Thyroid gland (tissue), 4 donors: ENCODE measurements around the gene ZNF365. TPM values are rescaled to one million over a fixed set of nuclear protein-coding genes. Genes with fewer than 3 reads are reported as not detected.

Experiments used
- DNase-seq, 2 donors: peaks; one replicate each; pipeline ENCODE4 v3.0.0-alpha.2; 2019
- H3K27ac ChIP-seq, 3 donors: fragments of 200-600 bp; sonication (generic); 1 replicate in 2 of 3; 2 replicates in 1 of 3; pipeline ENCODE4 v1.5.1; 2016 to 2019; ENCODE audit warnings: mild to moderate bottlenecking in 1 of 3, moderate library complexity in 1 of 3
- H3K27me3 ChIP-seq: fragments of 200-600 bp; sonication (generic); one replicate; pipeline ENCODE4 v1.5.1; 2019
- H3K36me3 ChIP-seq, 2 donors: fragments of 200-600 bp; sonication (generic); one replicate each; pipeline ENCODE4 v1.5.1; 2016 to 2019
- H3K4me1 ChIP-seq, 2 donors: fragments of 200-600 bp; sonication (generic); one replicate each; pipeline ENCODE4 v1.5.1; 2017 to 2019
- H3K4me3 ChIP-seq, 3 donors: fragments of 200-600 bp; sonication (generic); replicated peaks in 1 of 3; 1 replicate in 2 of 3; 2 replicates in 1 of 3; pipeline ENCODE4 v1.5.1; 2016; ENCODE audit warnings: mild to moderate bottlenecking in 1 of 3
- H3K9me3 ChIP-seq: fragments of 200-600 bp; sonication (generic); one replicate; pipeline ENCODE4 v1.5.1; 2017
- CTCF ChIP-seq, 6 experiments: fragments of 200-600 bp in 3 of 6; fragments of 450-650 bp in 3 of 6; sonication (generic) in 3 of 6; IDR thresholded peaks; one replicate each; pipeline ENCODE4 v1.5.1; 2016 to 2019; ENCODE audit warnings: antibody characterized with exemption in 6 of 6, mild to moderate bottlenecking in 2 of 6, inconsistent platforms in 1 of 6, moderate library complexity in 1 of 6
- POLR2A ChIP-seq, 2 donors: fragments of 450-650 bp; IDR thresholded peaks; one replicate each; pipeline ENCODE4 v1.6.1; 2017; ENCODE audit warnings: antibody characterized with exemption in 2 of 2, mild to moderate bottlenecking in 2 of 2, moderate library complexity in 1 of 2
- WGBS, 2 donors: methylation state at CpG; one replicate each; pipeline ENCODE4 v1.1.5; 2017; 5-methylcytosine and 5-hydroxymethylcytosine counted together
- intact Hi-C: fragments of 100-400 bp; cut with DNase I; formaldehyde crosslinking; loops from one replicate; pipeline ENCODE4 v1.15.1; 2023
- total RNA-seq, 4 donors: library from RNA; depleted of rRNA; stranded (reverse); fragments of >200 nt; gene quantifications; one replicate each; pipeline ENCODE4 v1.2.3, GENCODE V29; 2016

The ZNF365 gene
- total RNA-seq, 4 donors from 2014 or later = 0.63 to 1.2 TPM; not detected in 2

- TF ChIP-seq CTCF (IDR thresholded peaks at IDR 0.05) = no peak
- TF ChIP-seq POLR2A (IDR thresholded peaks at IDR 0.05) = no peak
- Histone ChIP-seq H3K36me3 (no peaks in the 10 kb centered on the region), H3K9me3 (no peaks in the 10 kb centered on the region), H3K4me1 (no peaks in the 10 kb centered on the region), H3K27me3 (no peaks in the 10 kb centered on the region), H3K27ac (no peak overlapping the region), H3K4me3 (no peak overlapping the region)
- 82 to 94% methylated on average over 8 of the region's 8 CpGs for WGBS, 2 donors
- intact Hi-C loops = loop anchor here (10.0 kb wide), 1 partner anchor 642 kb away; no protein-coding TSS in a partner anchor
- no peak for DNase-seq
Observed at GRCh38 chr10:62442894-62443669, 68.9 kb downstream of the ZNF365 start.

GRCh38 chr10:62443866-62444265 lies 69.7 kb downstream of the ZNF365 start:
- TF ChIP-seq POLR2A (IDR thresholded peaks at IDR 0.05) (no peak), CTCF (IDR thresholded peaks at IDR 0.05) (no peak)
- Histone ChIP-seq H3K9me3 (no peaks in the 10 kb centered on the region), H3K36me3 (no peaks in the 10 kb centered on the region), H3K27ac (no peak overlapping the region), H3K4me3 (no peak overlapping the region), H3K27me3 (no peaks in the 10 kb centered on the region), H3K4me1 (no peaks in the 10 kb centered on the region)
- intact Hi-C loops = loop anchor here (10.0 kb wide), 1 partner anchor 641 kb away; no protein-coding TSS in a partner anchor
- no peak for DNase-seq

GRCh38 chr10:62446627-62447026 lies 72.5 kb downstream of the ZNF365 start:
- Histone ChIP-seq H3K36me3 (no peaks in the 10 kb centered on the region), H3K4me1 (no peaks in the 10 kb centered on the region), H3K27ac (no peak overlapping the region), H3K9me3 (no peaks in the 10 kb centered on the region), H3K27me3 (no peaks in the 10 kb centered on the region), H3K4me3 (no peak overlapping the region)
- WGBS, 2 donors = 67 to 68% methylated on average over 5 of the region's 5 CpGs
- DNase-seq = no peak
- TF ChIP-seq POLR2A (IDR thresholded peaks at IDR 0.05) = no peak
- TF ChIP-seq CTCF (IDR thresholded peaks at IDR 0.05) = no peak
- intact Hi-C loops = loop anchor here (10.0 kb wide), 1 partner anchor 638 kb away; no protein-coding TSS in a partner anchor

GRCh38 chr10:62450912-62451610 lies 76.9 kb downstream of the ZNF365 start:
- Histone ChIP-seq H3K9me3 (no peaks in the 10 kb centered on the region), H3K4me1 (peaks cover 10% of the 10 kb centered on the region in 2 donors), H3K36me3 (no peaks in the 10 kb centered on the region), H3K27ac (no peak overlapping the region), H3K4me3 (no peak overlapping the region), H3K27me3 (no peaks in the 10 kb centered on the region)
- 67 to 77% methylated on average over 6 of the region's 6 CpGs for WGBS, 2 donors
- no peak for DNase-seq
- TF ChIP-seq POLR2A (IDR thresholded peaks at IDR 0.05) (no peak), CTCF (IDR thresholded peaks at IDR 0.05) (no peak)
- intact Hi-C loops = no loop called here

- WGBS, 2 donors = 76 to 90% methylated on average over 2 of the region's 2 CpGs
- no peaks in the 10 kb centered on the region for H3K36me3 ChIP-seq
- H3K9me3 ChIP-seq = no peaks in the 10 kb centered on the region
- TF ChIP-seq POLR2A (IDR thresholded peaks at IDR 0.05) = no peak
- no peak for TF ChIP-seq CTCF (IDR thresholded peaks at IDR 0.05)
- H3K27ac ChIP-seq = no peak overlapping the region
- peaks cover 10% of the 10 kb centered on the region in 2 donors for H3K4me1 ChIP-seq
- intact Hi-C loops = no loop called here
- no peak for DNase-seq
- H3K27me3 ChIP-seq = no peaks in the 10 kb centered on the region
- no peak overlapping the region for H3K4me3 ChIP-seq
Observed at GRCh38 chr10:62451611-62451975, 77.4 kb downstream of the ZNF365 start.
